GM18520 (cell line): ENCODE results near the gene MCM3.
A peak's percentile ranks its signal among the peaks of the same experiment; 100 is the strongest.

Experiments
- ATAC-seq: cut with Tn5 transposase; IDR thresholded peaks from one replicate; pipeline ENCODE4 v1.9.1; 2021; ENCODE audit not compliant: unreplicated experiment

MCM3 gene

GRCh38 chr6:52284460-52285176 is at the start of gene MCM3:
Gene MCM3, minus strand, starts transcription at chr6:52284742. Its CDS starts 68 bp downstream, at chr6:52284674.
- peak; percentile 97 for ATAC-seq

DNA sequence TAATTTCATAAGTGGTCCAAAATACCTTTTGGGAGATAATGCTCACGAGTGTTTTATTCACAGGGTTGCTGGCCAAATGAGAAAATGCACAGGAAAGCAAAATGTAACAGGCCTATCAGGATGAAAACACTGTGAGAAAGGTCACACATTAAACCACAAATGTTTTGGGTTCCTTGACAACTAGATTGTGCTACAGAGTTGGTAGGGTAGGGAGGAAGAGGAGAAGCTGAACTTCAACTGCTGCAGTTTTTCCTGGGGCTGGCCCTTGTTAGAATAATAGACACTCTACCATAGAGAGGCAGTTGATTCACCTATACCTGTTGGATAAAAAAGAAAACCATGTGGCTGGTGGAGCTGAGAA is 49.3 kb upstream of the MCM3 start:
- ATAC-seq, result no peak

DNA sequence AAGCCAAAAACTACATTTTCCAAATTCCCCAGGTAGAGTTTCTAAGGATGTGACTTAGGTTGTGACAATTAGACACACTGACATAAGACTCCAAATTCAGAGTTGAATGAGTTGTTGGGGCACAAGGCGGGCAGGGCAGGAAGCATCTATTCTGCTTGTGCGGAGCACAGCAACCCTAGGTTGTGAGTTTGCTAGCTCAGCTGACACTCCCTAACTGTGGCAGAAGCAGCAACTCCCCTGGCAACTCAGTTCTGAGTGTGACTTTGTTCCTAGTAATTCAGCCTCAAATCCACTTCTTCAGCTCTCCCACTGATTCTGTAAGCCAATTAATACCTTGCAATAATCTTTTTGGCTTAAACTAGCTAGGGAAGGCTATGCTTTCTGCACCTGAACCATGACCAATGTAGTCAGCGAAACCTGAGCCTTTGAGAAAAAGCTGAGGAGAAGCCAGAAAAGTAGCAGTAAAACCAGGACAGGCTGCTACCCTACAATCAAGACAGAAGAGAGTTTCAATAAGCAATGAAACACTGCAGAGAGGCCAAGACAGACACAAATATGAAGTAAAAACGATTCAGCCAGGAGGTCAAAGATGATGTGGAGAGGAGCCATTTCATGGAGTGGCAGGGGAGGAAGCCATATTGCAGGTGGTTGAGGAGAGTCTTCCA is 47.4 kb upstream of the MCM3 start:
- no peak for ATAC-seq

DNA sequence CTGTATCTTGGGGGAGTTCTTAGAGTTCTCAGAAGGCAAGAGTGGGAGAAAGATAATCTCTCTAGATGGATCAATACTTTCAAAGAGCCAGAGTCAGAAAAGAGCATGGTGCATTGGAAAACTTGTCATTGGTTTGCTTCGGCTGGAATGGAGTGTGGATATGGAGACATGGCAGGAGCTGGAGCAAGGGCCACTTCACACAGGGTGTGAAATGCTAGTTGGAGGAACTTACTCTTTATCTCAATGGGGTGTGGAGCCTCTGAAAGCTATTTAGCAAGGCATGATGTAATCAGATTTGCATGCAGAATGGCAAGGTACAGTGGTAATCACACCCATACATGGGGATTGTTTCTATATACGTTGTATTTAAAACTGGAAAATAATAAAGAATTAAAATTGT is 45.9 kb upstream of the MCM3 start:
- no peak for ATAC-seq

GRCh38 chr6:52328729-52329128 is 44.2 kb upstream of the MCM3 start:
- no peak for ATAC-seq

DNA sequence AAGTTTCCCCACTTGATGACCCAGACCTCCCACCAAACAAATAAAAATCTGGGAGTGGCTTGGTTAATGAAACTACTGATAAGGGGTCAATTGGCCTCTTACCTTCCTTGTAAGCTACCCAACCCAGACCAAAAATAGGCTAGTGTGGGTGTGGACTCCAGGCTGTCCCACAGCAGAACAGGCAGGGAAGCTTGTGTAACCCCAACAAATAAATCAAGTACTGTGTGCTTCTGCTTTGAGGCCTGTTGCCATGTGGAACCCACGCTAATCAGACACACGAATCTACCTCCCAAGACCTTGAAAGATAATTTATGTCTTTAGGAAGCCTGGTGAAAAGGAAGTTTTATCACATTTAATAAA is 43.7 kb upstream of the MCM3 start:
- no peak for ATAC-seq

DNA sequence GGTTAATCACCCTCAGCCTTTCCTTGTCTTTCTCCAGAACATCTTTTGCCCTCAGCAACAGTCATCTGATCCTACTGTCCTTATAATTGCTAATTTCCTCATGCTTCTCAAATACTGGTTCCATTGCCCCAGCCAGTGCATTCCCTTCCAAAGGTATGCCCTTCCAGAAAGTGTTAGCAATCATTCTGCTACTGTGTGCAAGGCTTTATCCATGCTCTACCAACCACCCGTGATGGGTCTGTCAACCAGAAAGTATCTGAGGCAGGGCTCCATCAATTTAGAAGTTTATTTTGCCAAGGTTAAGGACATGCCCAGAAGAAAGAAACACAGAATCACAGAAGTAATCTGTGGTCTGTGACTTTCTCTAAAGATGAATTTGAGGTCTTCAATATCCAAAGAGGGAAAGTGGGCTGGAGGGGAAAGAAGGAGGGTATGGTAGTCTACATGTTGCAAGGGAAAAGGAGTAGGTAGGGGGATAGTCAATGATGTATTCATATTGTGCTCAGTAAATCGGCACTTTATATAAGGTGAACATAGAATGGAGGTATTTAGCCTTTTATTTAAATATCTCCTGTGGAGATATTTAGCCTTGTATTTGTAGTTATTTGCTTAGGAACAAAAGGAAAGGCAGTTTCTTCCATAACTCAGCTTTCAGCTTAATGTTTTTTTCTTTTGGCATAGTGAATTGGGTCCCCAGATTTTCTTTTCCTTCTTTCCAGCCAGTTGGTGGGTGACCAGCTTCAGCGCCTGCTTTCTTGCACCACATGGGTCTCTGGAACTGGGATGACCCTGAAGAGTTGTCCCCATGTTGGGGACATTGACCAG is 42.2 kb upstream of the MCM3 start:
- no peak for ATAC-seq

GRCh38 chr6:52325695-52326471 is 41.3 kb upstream of the MCM3 start:
- no peak for ATAC-seq

DNA sequence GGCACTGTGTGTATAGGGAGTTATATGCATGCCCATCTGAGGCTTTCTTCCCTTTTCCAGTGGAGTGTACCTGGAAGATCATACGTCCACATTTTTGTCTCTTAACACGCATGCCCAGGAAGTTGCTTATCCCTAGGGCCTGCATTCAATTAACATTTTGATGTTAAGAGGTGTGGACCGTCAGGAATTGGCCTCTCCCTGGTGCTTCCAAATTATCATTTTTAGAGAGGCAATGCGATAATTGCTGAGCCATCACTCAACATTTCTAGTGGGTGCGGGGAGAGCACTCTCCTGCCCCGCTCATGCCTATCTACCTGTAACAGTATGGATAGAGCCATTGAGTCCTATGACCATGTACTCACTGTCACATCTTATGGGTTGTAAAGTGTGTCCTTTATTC is 39.6 kb upstream of the MCM3 start:
- ATAC-seq, result no peak

- ATAC-seq, result peak; percentile 99
Measured at GRCh38 chr6:52317841-52318581, 33.5 kb upstream of the MCM3 start.

- ATAC-seq, result no peak
Measured at GRCh38 chr6:52317211-52317610, 32.7 kb upstream of the MCM3 start.

GRCh38 chr6:52314752-52315151 is 30.2 kb upstream of the MCM3 start:
- no peak for ATAC-seq

- ATAC-seq, result no peak
Measured at GRCh38 chr6:52312461-52312860, 27.9 kb upstream of the MCM3 start.

DNA sequence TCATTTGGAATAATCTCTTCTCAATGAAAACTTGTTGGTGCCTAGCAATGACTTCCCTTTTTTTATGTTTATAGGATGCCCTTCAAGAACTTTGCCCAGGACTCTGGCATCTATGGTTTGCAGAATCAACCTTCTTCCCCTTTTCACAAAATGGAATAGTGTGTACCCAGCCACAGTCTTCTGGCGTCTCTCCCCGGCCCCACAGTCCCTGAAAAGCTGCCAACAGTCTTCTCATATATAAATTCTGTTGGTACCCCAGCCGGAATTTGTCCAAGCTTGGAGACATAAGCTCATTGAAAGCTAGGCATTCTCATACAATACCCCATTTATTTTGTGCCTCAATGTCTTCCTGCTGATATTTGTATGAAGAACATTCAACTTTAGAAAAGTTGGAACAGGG is 26.4 kb upstream of the MCM3 start:
- no peak for ATAC-seq

DNA sequence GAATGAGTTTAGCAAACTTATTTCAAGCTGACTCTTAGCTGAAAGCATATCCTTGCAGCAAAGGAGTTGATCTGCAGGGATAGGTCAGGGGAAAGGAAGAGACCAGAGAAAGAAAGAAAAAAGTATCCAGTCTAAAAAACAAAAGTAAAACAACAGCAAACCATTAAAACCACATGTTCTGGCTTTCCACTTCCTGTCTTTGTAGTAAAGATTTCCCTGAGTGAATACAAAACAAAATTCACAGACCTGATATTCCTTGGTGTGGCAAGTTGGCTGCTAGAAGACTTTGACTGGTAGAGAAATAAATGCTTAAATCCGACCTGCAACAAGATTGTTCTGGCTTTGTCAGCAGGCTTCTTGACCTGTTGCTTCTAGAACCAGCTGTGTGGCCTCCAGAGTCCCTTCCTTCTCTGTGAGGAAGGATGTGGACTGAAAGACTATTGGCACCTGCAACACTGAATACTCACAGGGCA is 23.4 kb upstream of the MCM3 start:
- ATAC-seq, result no peak

DNA sequence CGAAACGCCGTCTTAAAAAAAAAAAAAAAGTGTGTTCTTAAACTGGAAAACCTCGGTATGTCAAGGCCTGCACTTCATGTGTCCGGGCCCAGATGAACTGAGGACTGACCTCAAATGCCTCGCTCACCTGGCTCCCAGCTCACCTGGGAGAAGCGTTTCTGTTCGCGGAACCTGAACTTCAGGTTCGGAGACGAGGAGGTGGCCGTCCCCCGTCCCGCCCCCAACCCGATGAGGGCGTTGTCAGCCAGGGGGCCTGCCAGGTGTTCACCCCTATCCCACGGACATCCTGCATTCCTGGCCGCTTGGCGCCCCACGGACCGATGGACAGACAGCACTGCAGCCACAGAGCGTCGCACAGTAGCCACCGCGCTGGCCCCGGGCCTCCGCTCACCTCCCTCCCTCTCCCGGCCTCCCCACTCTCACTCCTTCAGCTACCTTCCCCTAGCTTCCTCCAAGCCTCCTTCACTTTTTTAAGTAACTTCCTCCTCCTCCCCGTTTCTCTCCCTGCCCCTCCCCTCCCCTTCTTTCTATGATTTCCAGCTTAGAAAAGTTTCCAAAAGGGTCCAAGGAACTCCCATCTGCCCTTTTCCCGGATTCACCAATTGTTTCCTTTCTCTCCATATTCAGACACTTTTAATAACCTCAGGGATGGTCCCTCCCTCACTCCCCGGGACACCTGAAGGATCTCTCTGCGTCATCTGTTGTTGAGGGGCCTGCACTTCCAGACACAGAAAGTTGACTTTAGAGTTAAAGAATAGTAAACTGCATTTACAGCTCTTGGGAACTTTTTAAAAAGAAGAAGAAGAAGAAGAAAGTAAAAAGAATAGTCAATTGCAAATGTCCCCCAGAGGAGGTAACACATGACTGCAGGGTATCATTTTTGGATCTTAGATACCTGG is 22.7 kb upstream of the MCM3 start:
- ATAC-seq, result no peak

- peak; percentile 48 for ATAC-seq
Measured at GRCh38 chr6:52305948-52306767, 21.6 kb upstream of the MCM3 start.

GRCh38 chr6:52305411-52305810 is 20.9 kb upstream of the MCM3 start:
- ATAC-seq, result no peak

DNA sequence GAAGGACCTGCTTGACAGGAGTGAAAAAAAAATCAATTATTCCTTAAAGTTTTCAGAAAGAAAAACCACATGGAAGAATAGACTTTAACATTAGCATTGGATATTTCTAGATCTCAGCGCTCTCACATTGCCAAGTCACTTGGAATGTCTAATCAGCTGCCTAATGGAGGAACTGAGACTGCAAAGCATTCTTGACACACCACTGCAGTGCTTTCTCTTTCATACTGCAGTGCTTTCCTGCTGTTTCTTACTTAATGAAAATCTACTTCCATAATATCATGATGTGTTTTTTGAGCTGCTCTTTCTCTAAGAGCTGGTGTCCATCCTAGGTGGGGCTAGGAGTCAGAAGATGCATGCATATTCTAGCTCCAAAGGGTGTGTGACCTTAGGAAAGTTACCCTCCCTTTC is 20.4 kb upstream of the MCM3 start:
- peak; percentile 36 for ATAC-seq
